Right atrium auricular region (tissue), 2 donors: ENCODE results near the gene RAPGEFL1. TPM values are rescaled to one million over a fixed set of nuclear protein-coding genes. Genes with fewer than 3 reads are reported as not detected.

Source experiments
- DNase-seq: peaks from one replicate; pipeline ENCODE4 v3.0.0-alpha.2; 2019; ENCODE audit warnings: low spot score
- H3K27ac ChIP-seq, 2 donors: fragments of 200-600 bp; sonication (generic); 1 replicate in 1 of 2; 2 replicates in 1 of 2; pipeline ENCODE4 v1.5.1; 2016 to 2019
- H3K27me3 ChIP-seq, 2 donors: fragments of 200-600 bp; sonication (generic); one replicate each; pipeline versions ENCODE4 v1.5.1 to v1.6.0; 2017 to 2019
- H3K36me3 ChIP-seq: fragments of 200-600 bp; sonication (generic); one replicate; pipeline ENCODE4 v1.5.1; 2016
- H3K4me1 ChIP-seq, 2 donors: fragments of 200-600 bp; sonication (generic); one replicate each; pipeline versions ENCODE4 v1.5.1 to v1.6.0; 2017 to 2019
- H3K4me3 ChIP-seq, 2 donors: fragments of 200-600 bp; sonication (generic); 1 replicate in 1 of 2; 2 replicates in 1 of 2; pipeline ENCODE4 v1.5.1; 2017 to 2019; ENCODE audit warnings: mild to moderate bottlenecking in 1 of 2, moderate library complexity in 1 of 2
- H3K9me3 ChIP-seq, 2 donors: fragments of 200-600 bp; sonication (generic); one replicate each; pipeline ENCODE4 v1.5.1; 2019
- total RNA-seq, 2 donors: library from RNA; depleted of rRNA; stranded (reverse); fragments of >200 nt; gene quantifications; one replicate each; pipeline ENCODE4 v1.1.0, GENCODE V29; 2016
- TF ChIP-seq, protein P1 (sequence below), 2 donors: fragments of 200-600 bp; sonication (generic); IDR thresholded peaks; one replicate each; pipeline ENCODE4 v1.5.1; 2019; ENCODE audit warnings: antibody characterized with exemption in 2 of 2

The RAPGEFL1 gene
- total RNA-seq, 2 donors from 2014 or later, result 1.6 to 2.9 TPM

DNA sequence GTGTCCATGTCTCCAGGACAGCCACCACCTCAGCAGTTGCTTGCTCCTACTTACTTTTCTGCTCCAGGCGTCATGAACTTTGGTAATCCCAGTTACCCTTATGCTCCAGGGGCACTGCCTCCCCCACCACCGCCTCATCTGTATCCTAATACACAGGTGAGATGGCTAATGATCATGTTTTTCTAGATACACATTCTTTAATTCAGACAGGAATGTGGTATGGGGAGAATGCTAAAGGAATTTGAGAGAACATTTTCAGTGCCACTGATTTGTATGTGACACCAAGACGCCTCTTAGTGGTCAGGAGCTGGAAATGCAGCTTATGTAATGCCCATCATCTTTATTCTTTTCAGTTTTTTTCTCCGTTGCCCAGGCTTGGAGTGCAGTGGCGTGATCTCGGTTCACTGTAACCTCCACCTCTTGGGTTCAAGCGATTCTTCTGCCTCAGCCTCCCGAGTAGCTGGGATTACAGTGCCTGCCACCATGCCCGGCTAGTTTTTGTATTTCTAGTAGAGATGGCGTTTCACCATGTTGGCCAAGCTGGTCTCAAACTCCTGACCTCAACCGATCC is 8.9 kb upstream of the RAPGEFL1 start:
- H3K36me3 ChIP-seq, result peaks cover 85% of the 10 kb centered on the region
- TF ChIP-seq, protein P1, sequence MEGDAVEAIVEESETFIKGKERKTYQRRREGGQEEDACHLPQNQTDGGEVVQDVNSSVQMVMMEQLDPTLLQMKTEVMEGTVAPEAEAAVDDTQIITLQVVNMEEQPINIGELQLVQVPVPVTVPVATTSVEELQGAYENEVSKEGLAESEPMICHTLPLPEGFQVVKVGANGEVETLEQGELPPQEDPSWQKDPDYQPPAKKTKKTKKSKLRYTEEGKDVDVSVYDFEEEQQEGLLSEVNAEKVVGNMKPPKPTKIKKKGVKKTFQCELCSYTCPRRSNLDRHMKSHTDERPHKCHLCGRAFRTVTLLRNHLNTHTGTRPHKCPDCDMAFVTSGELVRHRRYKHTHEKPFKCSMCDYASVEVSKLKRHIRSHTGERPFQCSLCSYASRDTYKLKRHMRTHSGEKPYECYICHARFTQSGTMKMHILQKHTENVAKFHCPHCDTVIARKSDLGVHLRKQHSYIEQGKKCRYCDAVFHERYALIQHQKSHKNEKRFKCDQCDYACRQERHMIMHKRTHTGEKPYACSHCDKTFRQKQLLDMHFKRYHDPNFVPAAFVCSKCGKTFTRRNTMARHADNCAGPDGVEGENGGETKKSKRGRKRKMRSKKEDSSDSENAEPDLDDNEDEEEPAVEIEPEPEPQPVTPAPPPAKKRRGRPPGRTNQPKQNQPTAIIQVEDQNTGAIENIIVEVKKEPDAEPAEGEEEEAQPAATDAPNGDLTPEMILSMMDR (IDR thresholded peaks at IDR 0.05), result peak; percentile 75 to 87
- no peaks in the 10 kb centered on the region for H3K27me3 ChIP-seq
- H3K27ac ChIP-seq, result no peak overlapping the region
- no peaks in the 10 kb centered on the region for H3K9me3 ChIP-seq
- no peak overlapping the region for H3K4me3 ChIP-seq
- no peak for DNase-seq
- H3K4me1 ChIP-seq, result no peaks in the 10 kb centered on the region

DNA sequence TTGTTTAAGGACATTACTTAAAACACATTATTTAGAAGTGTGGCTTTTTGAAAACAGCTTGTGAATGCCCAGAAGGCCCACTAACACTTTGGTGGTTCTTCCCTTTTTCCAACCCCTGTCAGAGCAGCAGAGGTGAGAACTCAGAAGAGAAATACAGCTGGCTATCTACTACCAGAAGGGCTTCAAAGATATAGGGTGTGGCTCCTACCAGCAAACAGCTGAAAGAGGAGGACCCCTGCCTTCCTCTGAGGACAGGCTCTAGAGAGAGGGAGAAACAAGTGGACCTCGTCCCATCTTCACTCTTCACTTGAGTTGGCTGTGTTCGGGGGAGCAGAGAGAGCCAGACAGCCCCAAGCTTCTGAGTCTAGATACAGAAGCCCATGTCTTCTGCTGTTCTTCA is 6.9 kb upstream of the RAPGEFL1 start:
- Histone ChIP-seq H3K27ac (no peak overlapping the region), H3K9me3 (no peaks in the 10 kb centered on the region), H3K4me3 (no peak overlapping the region), H3K36me3 (peaks cover 72% of the 10 kb centered on the region), H3K4me1 (no peaks in the 10 kb centered on the region), H3K27me3 (no peaks in the 10 kb centered on the region)
- DNase-seq, result no peak
- TF ChIP-seq, protein P1 (IDR thresholded peaks at IDR 0.05), result no peak

DNA sequence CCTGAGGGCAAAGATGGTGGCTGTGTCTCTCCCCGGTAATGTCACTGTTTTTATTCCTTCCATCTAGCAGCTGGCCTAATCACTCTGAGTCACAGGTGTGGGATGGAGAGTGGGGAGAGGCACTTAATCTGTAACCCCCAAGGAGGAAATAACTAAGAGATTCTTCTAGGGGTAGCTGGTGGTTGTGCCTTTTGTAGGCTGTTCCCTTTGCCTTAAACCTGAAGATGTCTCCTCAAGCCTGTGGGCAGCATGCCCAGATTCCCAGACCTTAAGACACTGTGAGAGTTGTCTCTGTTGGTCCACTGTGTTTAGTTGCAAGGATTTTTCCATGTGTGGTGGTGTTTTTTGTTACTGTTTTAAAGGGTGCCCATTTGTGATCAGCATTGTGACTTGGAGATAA is 5.5 kb upstream of the RAPGEFL1 start:
- Histone ChIP-seq H3K27me3 (no peaks in the 10 kb centered on the region), H3K9me3 (no peaks in the 10 kb centered on the region), H3K27ac (no peak overlapping the region), H3K4me3 (no peak overlapping the region), H3K4me1 (peaks cover 0 to 4% of the 10 kb centered on the region in 2 donors), H3K36me3 (peaks cover 58% of the 10 kb centered on the region)
- no peak for DNase-seq
- TF ChIP-seq, protein P1 (IDR thresholded peaks at IDR 0.05), result no peak

DNA sequence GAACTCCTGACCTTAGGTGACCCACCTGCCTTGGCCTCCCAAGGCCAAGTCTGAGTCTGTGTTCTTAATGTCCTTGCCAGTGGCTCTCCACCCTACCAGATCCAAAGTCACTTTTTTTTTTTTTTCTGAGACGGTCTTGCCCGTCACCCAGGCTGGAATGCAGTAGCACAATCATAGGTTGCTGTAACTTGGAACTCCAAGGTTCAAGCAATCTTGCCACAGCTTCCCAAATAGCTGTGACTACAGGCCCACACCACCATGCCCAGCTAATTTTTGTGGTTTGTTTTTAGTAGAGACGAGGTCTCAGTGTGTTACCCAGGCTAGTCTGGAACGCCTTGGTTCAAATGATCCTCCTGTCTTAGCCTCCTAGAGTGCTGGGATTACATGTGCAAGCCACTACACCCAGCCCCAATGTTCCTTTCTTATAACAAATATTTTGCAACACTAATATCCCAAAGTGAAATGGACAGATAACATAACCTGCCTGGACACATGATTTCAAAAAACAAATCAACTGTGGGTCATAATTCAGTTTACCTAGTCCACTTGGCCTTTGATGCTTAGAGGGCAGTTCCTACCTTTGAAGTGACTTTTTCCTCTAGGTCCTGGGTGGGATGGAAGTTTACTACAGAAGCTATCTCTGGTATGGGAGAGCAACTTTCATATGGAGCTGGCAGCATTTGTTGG is 4.0 kb upstream of the RAPGEFL1 start:
- Histone ChIP-seq H3K36me3 (peaks cover 46% of the 10 kb centered on the region), H3K4me1 (peaks cover 0 to 18% of the 10 kb centered on the region in 2 donors), H3K27me3 (no peaks in the 10 kb centered on the region), H3K27ac (no peak overlapping the region), H3K4me3 (no peak overlapping the region), H3K9me3 (no peaks in the 10 kb centered on the region)
- TF ChIP-seq, protein P1 (IDR thresholded peaks at IDR 0.05), result no peak
- DNase-seq, result no peak

DNA sequence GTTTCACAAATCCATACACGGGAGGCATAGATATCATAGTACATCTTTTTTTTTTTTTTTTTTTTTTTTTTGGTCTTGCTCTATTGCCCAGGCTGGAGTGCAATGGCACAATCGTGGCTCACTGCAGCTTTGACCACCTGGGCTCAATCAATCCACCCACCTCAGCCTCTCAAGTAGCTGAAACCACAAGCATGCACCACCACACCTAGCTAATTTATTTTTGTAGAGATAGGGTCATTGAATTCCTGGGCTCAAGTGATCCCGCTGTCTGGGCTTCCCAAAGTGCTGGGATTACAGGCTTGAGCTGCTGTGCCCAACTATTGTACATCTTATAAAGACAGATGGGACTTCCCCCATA is 3.5 kb upstream of the RAPGEFL1 start:
- no peaks in the 10 kb centered on the region for H3K9me3 ChIP-seq
- H3K4me1 ChIP-seq, result peaks cover 0 to 18% of the 10 kb centered on the region in 2 donors
- H3K4me3 ChIP-seq, result no peak overlapping the region
- no peak for DNase-seq
- H3K36me3 ChIP-seq, result peaks cover 43% of the 10 kb centered on the region
- H3K27ac ChIP-seq, result no peak overlapping the region
- TF ChIP-seq, protein P1 (IDR thresholded peaks at IDR 0.05), result no peak
- no peaks in the 10 kb centered on the region for H3K27me3 ChIP-seq
